ENCODE data around the gene CRTAC1. TPM values are rescaled to one million over a fixed set of nuclear protein-coding genes. Genes with fewer than 3 reads are reported as not detected.

Gene CRTAC1
- total and polyA plus RNA-seq, 8 donors: 2.5 to 44.0 (median 4.4) TPM

DNA sequence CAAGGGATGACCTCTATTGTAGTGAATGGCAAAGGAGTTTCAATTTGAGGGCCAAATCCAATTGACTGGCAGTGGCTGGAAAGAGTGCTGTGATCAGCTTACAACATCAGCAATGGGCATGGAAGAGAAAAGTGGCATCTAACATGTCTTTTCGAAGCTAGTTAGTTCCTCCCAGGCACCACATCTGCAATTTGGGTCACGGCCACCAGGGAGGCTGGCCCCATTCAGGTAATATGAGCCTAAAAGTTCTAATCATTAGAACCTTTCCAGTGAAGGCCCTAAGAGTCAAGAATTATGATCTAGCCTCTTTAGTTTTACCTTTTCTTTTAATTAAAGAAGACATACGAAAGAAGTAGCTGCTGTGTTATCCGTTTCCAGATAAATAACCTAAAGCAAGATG, 17.3 kb downstream of the CRTAC1 start:
- Histone ChIP-seq H3K36me3 (no peaks in the 10 kb centered on the region), H3K27ac (no peak overlapping the region), H3K4me1 (no peaks in the 10 kb centered on the region), H3K4me3 (no peak overlapping the region), H3K9me3 (no peaks in the 10 kb centered on the region), H3K27me3 (peaks cover 0 to 59% of the 10 kb centered on the region in 2 donors)
- intact Hi-C loops (cut with DNase I): no loop called here
- ATAC-seq (no peak), DNase-seq (no peak)
- TF ChIP-seq, protein P1, sequence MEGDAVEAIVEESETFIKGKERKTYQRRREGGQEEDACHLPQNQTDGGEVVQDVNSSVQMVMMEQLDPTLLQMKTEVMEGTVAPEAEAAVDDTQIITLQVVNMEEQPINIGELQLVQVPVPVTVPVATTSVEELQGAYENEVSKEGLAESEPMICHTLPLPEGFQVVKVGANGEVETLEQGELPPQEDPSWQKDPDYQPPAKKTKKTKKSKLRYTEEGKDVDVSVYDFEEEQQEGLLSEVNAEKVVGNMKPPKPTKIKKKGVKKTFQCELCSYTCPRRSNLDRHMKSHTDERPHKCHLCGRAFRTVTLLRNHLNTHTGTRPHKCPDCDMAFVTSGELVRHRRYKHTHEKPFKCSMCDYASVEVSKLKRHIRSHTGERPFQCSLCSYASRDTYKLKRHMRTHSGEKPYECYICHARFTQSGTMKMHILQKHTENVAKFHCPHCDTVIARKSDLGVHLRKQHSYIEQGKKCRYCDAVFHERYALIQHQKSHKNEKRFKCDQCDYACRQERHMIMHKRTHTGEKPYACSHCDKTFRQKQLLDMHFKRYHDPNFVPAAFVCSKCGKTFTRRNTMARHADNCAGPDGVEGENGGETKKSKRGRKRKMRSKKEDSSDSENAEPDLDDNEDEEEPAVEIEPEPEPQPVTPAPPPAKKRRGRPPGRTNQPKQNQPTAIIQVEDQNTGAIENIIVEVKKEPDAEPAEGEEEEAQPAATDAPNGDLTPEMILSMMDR (IDR thresholded peaks at IDR 0.05): no peak

DNA sequence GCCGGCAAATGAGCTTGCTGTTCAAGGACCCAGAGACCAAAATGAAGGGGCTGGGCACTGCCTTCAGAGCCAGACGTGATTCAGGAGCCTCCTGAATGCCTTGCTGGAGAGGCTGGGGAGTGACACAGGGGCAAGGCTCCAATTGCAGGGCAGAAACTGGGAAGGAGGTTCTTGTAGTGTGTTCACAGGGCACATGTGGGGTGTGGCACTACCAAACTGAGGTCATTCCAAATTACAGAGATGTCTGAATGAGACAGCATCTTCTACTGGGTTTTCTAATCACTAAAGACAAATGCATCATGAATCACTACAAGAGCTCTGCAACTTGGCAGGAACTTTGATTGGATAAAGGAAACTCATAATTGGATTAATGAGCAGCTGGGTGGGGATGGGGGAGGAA, 17.8 kb downstream of the CRTAC1 start:
- H3K27me3 ChIP-seq: peaks cover 0 to 60% of the 10 kb centered on the region in 2 donors
- H3K27ac ChIP-seq: no peak overlapping the region
- DNase-seq: no peak
- H3K4me3 ChIP-seq: no peak overlapping the region
- H3K4me1 ChIP-seq: no peaks in the 10 kb centered on the region
- ATAC-seq: no peak
- TF ChIP-seq, protein P1 (IDR thresholded peaks at IDR 0.05): no peak
- intact Hi-C loops (cut with DNase I): no loop called here
- no peaks in the 10 kb centered on the region for H3K9me3 ChIP-seq
- H3K36me3 ChIP-seq: no peaks in the 10 kb centered on the region

DNA sequence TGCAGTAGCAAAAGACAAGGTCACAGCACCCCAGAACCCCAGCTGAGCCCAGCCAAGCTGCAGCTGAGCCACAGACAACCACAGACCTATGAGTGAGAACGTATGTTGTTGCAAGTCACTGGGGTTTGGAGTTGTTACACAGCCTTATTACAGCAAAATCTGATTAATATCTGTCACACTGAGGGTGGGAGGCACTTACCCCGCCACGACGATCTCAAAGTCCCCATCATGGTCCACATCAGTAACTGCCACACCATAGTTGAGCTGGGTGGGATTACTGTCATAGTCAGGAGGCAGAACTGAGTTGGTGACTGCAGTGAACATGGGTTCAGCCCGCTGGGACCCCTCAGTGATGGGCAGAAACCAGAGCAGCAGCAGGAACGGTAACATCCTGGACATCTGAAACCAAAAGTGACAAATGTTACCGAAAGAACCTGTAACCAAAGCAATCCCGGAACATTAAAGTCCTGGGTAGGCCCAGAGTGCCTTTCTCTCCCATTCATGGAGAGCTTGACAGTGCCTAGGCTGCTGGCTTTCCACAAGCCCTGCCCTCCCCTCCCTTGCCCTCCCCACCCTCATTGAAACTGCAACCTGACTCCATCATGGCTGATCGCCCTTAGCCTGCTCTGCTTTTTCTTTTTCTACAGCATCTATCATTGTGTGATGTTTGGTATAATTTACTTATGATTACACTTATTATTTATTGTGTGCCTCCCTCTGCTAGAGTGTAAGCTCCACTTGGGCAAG, 19.3 kb downstream of the CRTAC1 start:
- TF ChIP-seq, protein P1 (IDR thresholded peaks at IDR 0.05): no peak
- ATAC-seq (no peak), DNase-seq (no peak)
- Histone ChIP-seq H3K4me1 (no peaks in the 10 kb centered on the region), H3K36me3 (no peaks in the 10 kb centered on the region), H3K27ac (no peak overlapping the region), H3K4me3 (no peak overlapping the region), H3K27me3 (peaks cover 0 to 60% of the 10 kb centered on the region in 2 donors), H3K9me3 (no peaks in the 10 kb centered on the region)
- intact Hi-C loops (cut with DNase I): no loop called here

DNA sequence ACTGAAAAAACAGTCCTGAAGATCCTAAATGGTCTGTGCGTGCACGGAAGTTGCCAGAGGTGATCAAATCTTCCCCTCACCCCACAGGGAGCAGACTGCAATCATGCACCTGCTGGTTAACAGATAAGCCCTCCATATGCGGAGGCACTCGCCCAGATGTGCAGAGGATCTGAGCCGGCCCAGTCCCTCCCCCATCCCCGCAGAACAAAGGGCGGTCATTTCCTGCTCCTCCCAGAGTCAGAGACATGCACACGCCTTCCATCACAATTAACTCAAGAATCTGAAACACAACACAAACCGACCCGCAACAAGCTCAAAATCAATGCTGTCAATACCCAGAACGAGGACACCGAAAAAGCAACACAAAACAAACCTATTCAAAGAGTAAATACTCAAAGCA, 24.2 kb downstream of the CRTAC1 start:
- DNase-seq: no peak
- peak; percentile 57 for ATAC-seq
- Histone ChIP-seq H3K36me3 (no peaks in the 10 kb centered on the region), H3K27me3 (peaks cover 0 to 41% of the 10 kb centered on the region in 2 donors), H3K4me3 (no peak overlapping the region), H3K9me3 (no peaks in the 10 kb centered on the region), H3K27ac (no peak overlapping the region), H3K4me1 (no peaks in the 10 kb centered on the region)
- TF ChIP-seq, protein P1 (IDR thresholded peaks at IDR 0.05): no peak
- intact Hi-C loops (cut with DNase I): no loop called here

DNA sequence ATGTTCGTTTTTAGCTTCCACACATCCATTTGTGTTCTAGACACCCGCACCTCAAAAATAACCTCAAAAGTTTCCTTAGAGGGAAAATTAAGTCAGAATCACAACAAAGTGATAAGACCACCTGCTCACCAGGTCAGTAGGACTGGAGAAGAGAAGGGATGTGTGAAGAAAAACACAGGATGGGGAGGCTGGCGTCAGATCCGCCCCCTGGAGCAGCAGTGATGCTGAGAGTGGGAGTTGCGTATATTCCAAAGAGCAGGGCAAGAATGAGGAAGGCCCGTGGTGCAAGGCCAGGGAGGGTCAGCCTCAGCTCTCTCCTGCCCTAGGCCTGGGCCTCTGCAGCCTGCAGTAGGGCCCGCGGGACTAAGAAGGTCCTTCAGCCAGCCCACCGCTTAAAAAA, 28.7 kb downstream of the CRTAC1 start:
- ATAC-seq (no peak), DNase-seq (no peak)
- Histone ChIP-seq H3K4me3 (no peak overlapping the region), H3K4me1 (no peaks in the 10 kb centered on the region), H3K27me3 (peaks cover 0 to 17% of the 10 kb centered on the region in 2 donors), H3K36me3 (no peaks in the 10 kb centered on the region), H3K9me3 (peaks cover 0 to 18% of the 10 kb centered on the region in 2 donors), H3K27ac (no peak overlapping the region)
- TF ChIP-seq, protein P1 (IDR thresholded peaks at IDR 0.05): no peak
- intact Hi-C loops (cut with DNase I): no loop called here

Data from left lung (tissue), 10 donors.